Measurements from ENCODE around the gene CNNM4. TPM values are rescaled to one million over a fixed set of nuclear protein-coding genes. Genes with fewer than 3 reads are reported as not detected.

Gene CNNM4
- total RNA-seq, 1 donor, result 5.1 TPM

DNA sequence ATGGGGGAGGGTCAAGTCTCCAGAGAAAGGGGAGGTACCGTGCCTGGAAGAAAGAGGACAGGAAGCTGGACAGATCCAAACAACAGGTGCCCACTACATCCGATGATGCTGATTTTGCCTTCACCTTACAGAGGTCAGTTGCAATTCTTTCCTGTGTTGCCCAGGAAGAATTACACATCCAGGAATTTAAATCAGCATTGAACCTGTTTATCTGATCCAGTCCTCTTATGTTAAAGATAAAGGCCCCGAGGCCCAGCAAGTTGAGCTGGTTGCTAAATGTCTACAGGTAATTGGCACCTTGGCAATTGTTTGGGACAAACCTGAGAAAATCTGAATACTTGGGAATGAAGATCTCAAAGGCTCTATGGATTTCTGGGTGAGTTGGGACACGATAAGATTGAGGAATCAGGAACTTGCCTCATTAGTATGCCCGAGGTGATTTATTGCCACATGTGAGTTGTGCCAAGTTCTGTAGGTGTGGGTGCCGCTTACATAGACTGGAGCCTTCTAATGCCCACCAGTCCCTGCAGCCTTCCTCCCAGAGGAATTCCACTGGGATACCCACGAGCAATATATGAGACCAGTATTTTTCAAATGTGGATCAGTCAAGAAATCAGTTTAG, 6.9 kb upstream of the CNNM4 start:
- no peaks in the 10 kb centered on the region for H4K20me1 ChIP-seq (ENCODE audit: insufficient read depth, low read length)
- no peaks in the 10 kb centered on the region for H3K36me3 ChIP-seq (ENCODE audit: insufficient read depth, low read length)
- no peaks in the 10 kb centered on the region for H3K79me2 ChIP-seq (ENCODE audit: insufficient read depth, low read length)
- H3K27ac ChIP-seq (ENCODE audit: low read depth, low read length), result no peak overlapping the region
- H3K27me3 ChIP-seq (ENCODE audit: insufficient read depth, low read length), result no peaks in the 10 kb centered on the region
- no peak overlapping the region for H3K4me3 ChIP-seq (ENCODE audit: insufficient read depth, low read length)
- H3K9me3 ChIP-seq (ENCODE audit: low read depth, low read length), result no peaks in the 10 kb centered on the region
- no peak overlapping the region for H2AFZ ChIP-seq (ENCODE audit: low read length)
- DNase-seq (ENCODE audit: insufficient read length, low spot score, missing footprints), result peak; percentile 34
- H3K4me1 ChIP-seq (ENCODE audit: insufficient read depth, low read length), result peaks cover 3% of the 10 kb centered on the region
- no peak overlapping the region for H3K4me2 ChIP-seq (ENCODE audit: insufficient read depth, low read length)
- TF ChIP-seq, protein P1, sequence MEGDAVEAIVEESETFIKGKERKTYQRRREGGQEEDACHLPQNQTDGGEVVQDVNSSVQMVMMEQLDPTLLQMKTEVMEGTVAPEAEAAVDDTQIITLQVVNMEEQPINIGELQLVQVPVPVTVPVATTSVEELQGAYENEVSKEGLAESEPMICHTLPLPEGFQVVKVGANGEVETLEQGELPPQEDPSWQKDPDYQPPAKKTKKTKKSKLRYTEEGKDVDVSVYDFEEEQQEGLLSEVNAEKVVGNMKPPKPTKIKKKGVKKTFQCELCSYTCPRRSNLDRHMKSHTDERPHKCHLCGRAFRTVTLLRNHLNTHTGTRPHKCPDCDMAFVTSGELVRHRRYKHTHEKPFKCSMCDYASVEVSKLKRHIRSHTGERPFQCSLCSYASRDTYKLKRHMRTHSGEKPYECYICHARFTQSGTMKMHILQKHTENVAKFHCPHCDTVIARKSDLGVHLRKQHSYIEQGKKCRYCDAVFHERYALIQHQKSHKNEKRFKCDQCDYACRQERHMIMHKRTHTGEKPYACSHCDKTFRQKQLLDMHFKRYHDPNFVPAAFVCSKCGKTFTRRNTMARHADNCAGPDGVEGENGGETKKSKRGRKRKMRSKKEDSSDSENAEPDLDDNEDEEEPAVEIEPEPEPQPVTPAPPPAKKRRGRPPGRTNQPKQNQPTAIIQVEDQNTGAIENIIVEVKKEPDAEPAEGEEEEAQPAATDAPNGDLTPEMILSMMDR (IDR thresholded peaks at IDR 0.05; ENCODE audit: extremely low read depth, low read depth, low read length), result no peak

DNA sequence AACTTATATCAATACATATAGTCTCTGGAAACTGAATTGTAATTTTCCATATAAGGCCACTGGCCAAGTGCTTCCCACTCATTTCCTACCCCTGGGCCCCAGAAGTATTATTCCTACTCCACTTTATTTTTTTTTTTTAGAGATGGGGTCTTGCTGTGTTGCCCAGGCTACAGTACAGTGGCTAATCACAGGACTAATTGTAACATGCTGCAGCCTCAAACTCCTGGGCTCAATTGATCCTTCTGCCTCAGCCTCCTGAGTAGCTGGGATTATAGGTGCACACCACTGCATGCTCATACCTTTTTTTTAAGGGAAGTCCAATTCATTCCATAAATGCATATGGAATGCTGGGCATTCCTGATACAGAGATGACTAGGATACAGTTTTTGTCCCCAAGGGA, 6.4 kb upstream of the CNNM4 start:
- no peak overlapping the region for H2AFZ ChIP-seq (ENCODE audit: low read length)

DNA sequence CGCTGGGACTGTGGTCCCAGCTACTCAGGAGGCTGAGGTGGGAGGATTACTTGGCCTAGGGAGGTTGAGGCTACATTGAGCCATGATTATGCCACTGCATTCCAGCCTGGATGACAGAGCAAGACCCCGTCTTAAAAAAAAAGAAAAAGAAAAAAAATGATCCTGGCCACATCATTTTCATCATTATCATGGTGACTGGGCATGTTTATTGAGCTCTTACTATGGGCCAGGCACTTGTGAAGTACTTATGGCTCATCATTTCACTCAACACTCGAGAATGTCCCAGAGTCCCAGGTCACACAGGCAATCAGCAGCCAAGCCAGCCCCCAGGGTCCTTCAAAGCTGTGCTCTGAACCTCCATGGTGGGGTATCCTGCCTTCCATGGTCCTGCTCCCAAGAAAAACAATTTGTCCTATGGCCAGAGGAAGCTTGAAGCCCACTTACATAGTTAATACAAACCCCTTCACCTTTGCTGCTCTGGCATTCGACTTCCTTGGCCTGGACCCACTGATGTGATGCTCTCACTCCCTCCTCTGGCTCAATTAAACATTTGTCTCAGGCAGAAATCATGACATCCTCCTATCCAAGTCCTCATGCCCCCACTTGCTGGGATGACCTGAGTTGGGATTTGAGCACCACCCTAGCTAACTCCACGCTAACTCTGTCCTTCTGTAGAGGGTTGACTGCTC, 3.8 kb upstream of the CNNM4 start:
- DNase-seq (ENCODE audit: insufficient read length, low spot score, missing footprints), result peak; percentile 78
- H3K36me3 ChIP-seq (ENCODE audit: insufficient read depth, low read length), result no peaks in the 10 kb centered on the region
- H2AFZ ChIP-seq (ENCODE audit: low read length), result no peak overlapping the region
- TF ChIP-seq, protein P1 (IDR thresholded peaks at IDR 0.05; ENCODE audit: extremely low read depth, low read depth, low read length), result peak; percentile 23
- H3K4me3 ChIP-seq (ENCODE audit: insufficient read depth, low read length), result no peak overlapping the region
- H3K4me2 ChIP-seq (ENCODE audit: insufficient read depth, low read length), result no peak overlapping the region
- H4K20me1 ChIP-seq (ENCODE audit: insufficient read depth, low read length), result peaks cover 3% of the 10 kb centered on the region
- H3K27ac ChIP-seq (ENCODE audit: low read depth, low read length), result no peak overlapping the region
- H3K4me1 ChIP-seq (ENCODE audit: insufficient read depth, low read length), result peaks cover 16% of the 10 kb centered on the region
- H3K79me2 ChIP-seq (ENCODE audit: insufficient read depth, low read length), result peaks cover 6% of the 10 kb centered on the region
- H3K27me3 ChIP-seq (ENCODE audit: insufficient read depth, low read length), result no peaks in the 10 kb centered on the region
- H3K9me3 ChIP-seq (ENCODE audit: low read depth, low read length), result no peaks in the 10 kb centered on the region

More for the DNA sequence above, 6.4 kb upstream of the CNNM4 start:
- H3K4me1 ChIP-seq (ENCODE audit: insufficient read depth, low read length), result peaks cover 3% of the 10 kb centered on the region
- no peaks in the 10 kb centered on the region for H3K79me2 ChIP-seq (ENCODE audit: insufficient read depth, low read length)
- H3K36me3 ChIP-seq (ENCODE audit: insufficient read depth, low read length), result no peaks in the 10 kb centered on the region
- no peaks in the 10 kb centered on the region for H3K9me3 ChIP-seq (ENCODE audit: low read depth, low read length)
- H3K27ac ChIP-seq (ENCODE audit: low read depth, low read length), result no peak overlapping the region
- no peak overlapping the region for H3K4me3 ChIP-seq (ENCODE audit: insufficient read depth, low read length)
- no peak overlapping the region for H3K4me2 ChIP-seq (ENCODE audit: insufficient read depth, low read length)
- TF ChIP-seq, protein P1 (IDR thresholded peaks at IDR 0.05; ENCODE audit: extremely low read depth, low read depth, low read length), result no peak
- H3K27me3 ChIP-seq (ENCODE audit: insufficient read depth, low read length), result no peaks in the 10 kb centered on the region
- peak; percentile 85 for DNase-seq (ENCODE audit: insufficient read length, low spot score, missing footprints)
- no peaks in the 10 kb centered on the region for H4K20me1 ChIP-seq (ENCODE audit: insufficient read depth, low read length)

DNA sequence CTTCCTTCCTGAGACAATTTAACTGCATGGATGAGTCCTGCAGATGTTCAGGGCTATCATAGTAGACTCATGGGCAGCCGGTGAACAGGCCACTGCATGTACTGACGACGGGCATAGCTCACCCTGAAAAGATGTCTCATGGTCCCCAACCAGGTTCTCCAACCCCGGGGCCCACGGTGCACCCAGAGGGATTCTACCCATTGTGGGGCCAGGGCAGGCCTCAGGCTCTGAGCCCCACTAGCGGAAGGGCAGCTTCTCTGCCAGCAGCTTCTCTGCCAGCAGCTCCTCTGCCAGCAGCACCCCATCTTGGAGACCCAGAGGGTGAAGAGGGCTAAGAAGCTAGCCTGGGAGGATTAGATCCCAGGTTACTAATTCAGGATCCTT, 3.2 kb upstream of the CNNM4 start:
- Histone ChIP-seq H3K36me3 (ENCODE audit: insufficient read depth, low read length) (no peaks in the 10 kb centered on the region), H3K27ac (ENCODE audit: low read depth, low read length) (no peak overlapping the region), H3K9me3 (ENCODE audit: low read depth, low read length) (no peaks in the 10 kb centered on the region), H3K4me3 (ENCODE audit: insufficient read depth, low read length) (no peak overlapping the region), H3K4me1 (ENCODE audit: insufficient read depth, low read length) (peaks cover 19% of the 10 kb centered on the region), H3K79me2 (ENCODE audit: insufficient read depth, low read length) (peaks cover 6% of the 10 kb centered on the region), H3K27me3 (ENCODE audit: insufficient read depth, low read length) (no peaks in the 10 kb centered on the region), H4K20me1 (ENCODE audit: insufficient read depth, low read length) (peaks cover 3% of the 10 kb centered on the region), H2AFZ (ENCODE audit: low read length) (no peak overlapping the region), H3K4me2 (ENCODE audit: insufficient read depth, low read length) (no peak overlapping the region)
- TF ChIP-seq, protein P1 (IDR thresholded peaks at IDR 0.05; ENCODE audit: extremely low read depth, low read depth, low read length), result peak; percentile 0
- DNase-seq (ENCODE audit: insufficient read length, low spot score, missing footprints), result peak; percentile 57
